Ishikawa (cell line): ENCODE results near the gene PPP2R5E.
A peak's percentile ranks its signal among the peaks of the same experiment; 100 is the strongest.

ENCODE experiments used
- CEBPB ChIP-seq: IDR thresholded peaks from 2 replicates; pipeline ENCODE4 v1.6.1; 2012
- CREB1 ChIP-seq: IDR thresholded peaks from 2 replicates; pipeline ENCODE4 v1.6.1; 2012; ENCODE audit warnings: low read depth
- EGR1 ChIP-seq: IDR thresholded peaks from 2 replicates; pipeline ENCODE4 v1.6.1; 2012
- EP300 ChIP-seq: IDR thresholded peaks from 2 replicates; pipeline ENCODE4 v1.6.1; 2012; ENCODE audit warnings: borderline replicate concordance
- FOXM1 ChIP-seq: IDR thresholded peaks from 2 replicates; pipeline ENCODE4 v1.6.1; 2012; ENCODE audit warnings: low read depth, borderline replicate concordance
- MAX ChIP-seq: IDR thresholded peaks from 2 replicates; pipeline ENCODE4 v1.6.1; 2012
- RAD21 ChIP-seq: IDR thresholded peaks from 2 replicates; pipeline ENCODE4 v1.6.1; 2012; ENCODE audit warnings: low read depth
- REST ChIP-seq: IDR thresholded peaks from 2 replicates; pipeline ENCODE4 v1.6.1; 2012; ENCODE audit warnings: low read depth, mild to moderate bottlenecking
- TAF1 ChIP-seq: IDR thresholded peaks from 2 replicates; pipeline ENCODE4 v1.6.1; 2012; ENCODE audit warnings: low read depth, mild to moderate bottlenecking
- TEAD4 ChIP-seq: IDR thresholded peaks from 2 replicates; pipeline ENCODE4 v1.6.1; 2012
- YY1 ChIP-seq: IDR thresholded peaks from 2 replicates; pipeline ENCODE4 v1.6.1; 2012; ENCODE audit warnings: low read depth

GRCh38 chr14:63413009-63413408, 130.2 kb downstream of the PPP2R5E start:
- peak; percentile 76 for TF ChIP-seq REST
- no peak for TF ChIP-seq MAX
- no peak for TF ChIP-seq TEAD4
- no peak for TF ChIP-seq TAF1
- no peak for TF ChIP-seq EP300
- no peak for TF ChIP-seq RAD21
- no peak for TF ChIP-seq CEBPB
- TF ChIP-seq CREB1, result no peak
- TF ChIP-seq FOXM1, result no peak
- TF ChIP-seq YY1, result no peak
- no peak for TF ChIP-seq EGR1
